Right cardiac atrium (tissue), 5 donors: ENCODE results near the gene AGBL1. TPM values are rescaled to one million over a fixed set of nuclear protein-coding genes. Genes with fewer than 3 reads are reported as not detected.

Experiments used
- ATAC-seq, 2 donors: fragments of 200-7000 bp; cut with Tn5 transposase; one replicate each; pipeline versions ENCODE4 v1.8.0 to v1.9.1; 2020; ENCODE audit warnings: moderate library complexity in 2 of 2, mild to moderate bottlenecking in 1 of 2
- DNase-seq, 3 donors: peaks; one replicate each; pipeline ENCODE4 v3.0.0-alpha.2; 2020
- H3K27ac ChIP-seq: one replicate; pipeline ENCODE4 v1.5.1; 2013; ENCODE audit warnings: mild to moderate bottlenecking, low read length, control low read depth, moderate library complexity
- H3K27me3 ChIP-seq: one replicate; pipeline ENCODE4 v1.6.1; 2013; ENCODE audit not compliant: control insufficient read depth, insufficient read depth
- H3K4me1 ChIP-seq: one replicate; pipeline ENCODE4 v1.6.1; 2013; ENCODE audit warnings: low read length; ENCODE audit not compliant: control insufficient read depth, insufficient read depth
- H3K4me3 ChIP-seq: one replicate; pipeline ENCODE4 v1.5.1; 2013; ENCODE audit warnings: low read length, control low read depth
- H3K9me3 ChIP-seq: one replicate; pipeline ENCODE4 v1.6.1; 2013; ENCODE audit warnings: low read length; ENCODE audit not compliant: control insufficient read depth
- WGBS: extraction: QIAGEN DNeasy Blood & Tissue Kit; methylation state at CpG from one replicate; pipeline ENCODE4 v1.1.7; 2013; 5-methylcytosine and 5-hydroxymethylcytosine counted together
- intact Hi-C, 4 donors: fragments of 100-400 bp; cut with DNase I; formaldehyde crosslinking; loops; one replicate each; pipeline versions ENCODE4 v1.11.0 to v1.14.0; 2022 to 2023
- polyA plus RNA-seq: library from polyadenylated mRNA; stranded (reverse); fragments of 200-250 nt; gene quantifications from one replicate; pipeline ENCODE4 v1.2.3, GENCODE V29; 2013
- total RNA-seq, 4 donors: library from RNA; stranded (reverse); fragmentation: NEBNext Ultra II Directional; extraction: Animal tissue kit (Norgen Biotek cat#: 25700); gene quantifications; one replicate each; pipeline ENCODE4 v1.2.1, GENCODE V29; 2021
- donor health status: healthy with polysubstance abuse.
- donor health status: DM: no; HTN: yes; CAD: no.
- donor health status: DM: no; HTN: no; CAD: no.
- donor health status: DM: no; HTN: yes; CAD: no; lungs with severe emphysema.
- donor health status: DM: yes; HTN: yes; CAD: no.

The AGBL1 gene
- total and polyA plus RNA-seq, 5 donors = not detected

- no peak overlapping the region for H3K4me3 ChIP-seq
- H3K27me3 ChIP-seq = no peaks in the 10 kb centered on the region
- peaks cover 2% of the 10 kb centered on the region for H3K4me1 ChIP-seq
- intact Hi-C loops = no loop called here
- H3K9me3 ChIP-seq = no peaks in the 10 kb centered on the region
- no peak for ATAC-seq
- H3K27ac ChIP-seq = no peak overlapping the region
- no peak for DNase-seq
- 77% methylated on average over 2 of the region's 2 CpGs for WGBS
Measured at GRCh38 chr15:86776145-86776544, 696.5 kb downstream of the AGBL1 start.

GRCh38 chr15:86796521-86796920 lies 716.9 kb downstream of the AGBL1 start:
- intact Hi-C loops = no loop called here
- 99% methylated on average over 1 of the region's 1 CpG for WGBS
- no peaks in the 10 kb centered on the region for H3K9me3 ChIP-seq

GRCh38 chr15:86797135-86797534 lies 717.5 kb downstream of the AGBL1 start:
- H3K9me3 ChIP-seq = no peaks in the 10 kb centered on the region
- 35% methylated on average over 3 of the region's 3 CpGs for WGBS
- H3K4me1 ChIP-seq = no peaks in the 10 kb centered on the region
- intact Hi-C loops = no loop called here
- H3K27me3 ChIP-seq = no peaks in the 10 kb centered on the region
- H3K27ac ChIP-seq = no peak overlapping the region
- DNase-seq (no peak), ATAC-seq (no peak)
- no peak overlapping the region for H3K4me3 ChIP-seq

More at GRCh38 chr15:86796521-86796920, 716.9 kb downstream of the AGBL1 start:
- H3K27me3 ChIP-seq = no peaks in the 10 kb centered on the region
- H3K27ac ChIP-seq = no peak overlapping the region
- no peaks in the 10 kb centered on the region for H3K4me1 ChIP-seq
- ATAC-seq (no peak), DNase-seq (no peak)
- no peak overlapping the region for H3K4me3 ChIP-seq

- ATAC-seq (no peak), DNase-seq (no peak)
- Histone ChIP-seq H3K27ac (no peak overlapping the region), H3K4me3 (no peak overlapping the region), H3K9me3 (no peaks in the 10 kb centered on the region), H3K4me1 (no peaks in the 10 kb centered on the region), H3K27me3 (no peaks in the 10 kb centered on the region)
- WGBS = 88% methylated on average over 3 of the region's 3 CpGs
- intact Hi-C loops = no loop called here
Measured at GRCh38 chr15:86799226-86799625, 719.6 kb downstream of the AGBL1 start.

GRCh38 chr15:86802244-86802643 lies 722.6 kb downstream of the AGBL1 start:
- H3K9me3 ChIP-seq = no peaks in the 10 kb centered on the region
- ATAC-seq = no peak
- 90% methylated on average over 3 of the region's 3 CpGs for WGBS
- intact Hi-C loops = no loop called here
- no peak for DNase-seq
- H3K4me3 ChIP-seq = no peak overlapping the region
- H3K27me3 ChIP-seq = no peaks in the 10 kb centered on the region
- no peak overlapping the region for H3K27ac ChIP-seq
- no peaks in the 10 kb centered on the region for H3K4me1 ChIP-seq

GRCh38 chr15:86804406-86804805 lies 724.7 kb downstream of the AGBL1 start:
- intact Hi-C loops = no loop called here
- ATAC-seq (no peak), DNase-seq (no peak)
- H3K4me1 ChIP-seq = no peaks in the 10 kb centered on the region
- no peaks in the 10 kb centered on the region for H3K27me3 ChIP-seq
- no peak overlapping the region for H3K4me3 ChIP-seq
- no peak overlapping the region for H3K27ac ChIP-seq
- whole genome bisulfite sequencing = 95% methylated on average over 2 of the region's 2 CpGs
- H3K9me3 ChIP-seq = no peaks in the 10 kb centered on the region

- intact Hi-C loops = no loop called here
- H3K27me3 ChIP-seq = no peaks in the 10 kb centered on the region
- no peak for DNase-seq
- H3K4me1 ChIP-seq = no peaks in the 10 kb centered on the region
- H3K9me3 ChIP-seq = no peaks in the 10 kb centered on the region
- no peak overlapping the region for H3K27ac ChIP-seq
- ATAC-seq = no peak
- H3K4me3 ChIP-seq = no peak overlapping the region
Measured at GRCh38 chr15:86810329-86810728, 730.7 kb downstream of the AGBL1 start.

GRCh38 chr15:86813892-86814291 lies 734.2 kb downstream of the AGBL1 start:
- DNase-seq (no peak), ATAC-seq (no peak)
- intact Hi-C loops = no loop called here
- 92% methylated on average over 7 of the region's 7 CpGs for WGBS
- Histone ChIP-seq H3K4me1 (no peaks in the 10 kb centered on the region), H3K9me3 (no peaks in the 10 kb centered on the region), H3K4me3 (no peak overlapping the region), H3K27ac (no peak overlapping the region), H3K27me3 (no peaks in the 10 kb centered on the region)

GRCh38 chr15:86829245-86829644 lies 749.6 kb downstream of the AGBL1 start:
- intact Hi-C loops = no loop called here
- no peak overlapping the region for H3K27ac ChIP-seq
- ATAC-seq = no peak

GRCh38 chr15:86830304-86830703 lies 750.6 kb downstream of the AGBL1 start:
- DNase-seq (no peak), ATAC-seq (no peak)
- Histone ChIP-seq H3K27me3 (no peaks in the 10 kb centered on the region), H3K4me1 (peaks cover 4% of the 10 kb centered on the region), H3K9me3 (no peaks in the 10 kb centered on the region), H3K4me3 (no peak overlapping the region), H3K27ac (no peak overlapping the region)
- intact Hi-C loops = no loop called here
- 95% methylated on average over 1 of the region's 1 CpG for WGBS

More at GRCh38 chr15:86829245-86829644, 749.6 kb downstream of the AGBL1 start:
- Histone ChIP-seq H3K27me3 (no peaks in the 10 kb centered on the region), H3K9me3 (no peaks in the 10 kb centered on the region), H3K4me1 (peaks cover 1% of the 10 kb centered on the region), H3K4me3 (no peak overlapping the region)
- DNase-seq = no peak
- 53% methylated on average over 1 of the region's 1 CpG for WGBS

GRCh38 chr15:86833595-86833994 lies 753.9 kb downstream of the AGBL1 start:
- 43% methylated on average over 2 of the region's 2 CpGs for WGBS
- peak in 1 of 2 donors; percentile 51 for ATAC-seq
- H3K4me1 ChIP-seq = peaks cover 4% of the 10 kb centered on the region
- intact Hi-C loops = no loop called here
- H3K9me3 ChIP-seq = no peaks in the 10 kb centered on the region
- peak overlapping the region; percentile 83 for H3K27ac ChIP-seq
- no peak for DNase-seq
- no peaks in the 10 kb centered on the region for H3K27me3 ChIP-seq
- no peak overlapping the region for H3K4me3 ChIP-seq

- DNase-seq = peak in 1 of 3 donors; percentile 26
- WGBS = 80% methylated on average over 7 of the region's 7 CpGs
- ATAC-seq = peak; percentile 36 to 85
- no peaks in the 10 kb centered on the region for H3K9me3 ChIP-seq
- peak overlapping the region; percentile 83 for H3K27ac ChIP-seq
- intact Hi-C loops = no loop called here
- H3K4me3 ChIP-seq = no peak overlapping the region
- H3K27me3 ChIP-seq = no peaks in the 10 kb centered on the region
- peaks cover 4% of the 10 kb centered on the region for H3K4me1 ChIP-seq
Measured at GRCh38 chr15:86834115-86834863, 754.6 kb downstream of the AGBL1 start.
